Hepatocyte (in vitro differentiated cells): Measurements from ENCODE around the gene HMG20A. TPM values are rescaled to one million over a fixed set of nuclear protein-coding genes. Genes with fewer than 3 reads are reported as not detected.

Experiments used
- DNase-seq: peaks from one replicate; pipeline ENCODE4 v3.0.0-alpha.2; 2016; ENCODE audit warnings: low spot score
- H2AFZ ChIP-seq: fragments of 200-600 bp; sonication (generic); 2 replicates; pipeline ENCODE4 v1.6.0; 2016; ENCODE audit warnings: antibody characterized with exemption, mild to moderate bottlenecking
- H3K27ac ChIP-seq: fragments of 200-600 bp; sonication (generic); 2 replicates; pipeline ENCODE4 v1.5.1; 2016; ENCODE audit warnings: mild to moderate bottlenecking
- H3K27me3 ChIP-seq: fragments of 200-600 bp; sonication (generic); 2 replicates; pipeline ENCODE4 v1.6.1; 2016
- H3K36me3 ChIP-seq: fragments of 200-600 bp; sonication (generic); replicated peaks from 2 replicates; pipeline ENCODE4 v1.5.1; 2016; ENCODE audit warnings: low read depth; ENCODE audit not compliant: insufficient read depth
- H3K4me1 ChIP-seq: fragments of 200-600 bp; sonication (generic); 2 replicates; pipeline ENCODE4 v1.5.1; 2016; ENCODE audit warnings: mild to moderate bottlenecking, moderate library complexity; ENCODE audit not compliant: insufficient read depth
- H3K4me2 ChIP-seq: fragments of 200-600 bp; sonication (generic); 2 replicates; pipeline ENCODE4 v1.6.0; 2016
- H3K4me3 ChIP-seq: fragments of 200-600 bp; sonication (generic); 2 replicates; pipeline ENCODE4 v1.5.1; 2016; ENCODE audit warnings: mild to moderate bottlenecking
- H3K79me2 ChIP-seq: fragments of 200-600 bp; sonication (generic); 2 replicates; pipeline ENCODE4 v1.6.0; 2017; ENCODE audit warnings: mild to moderate bottlenecking
- H3K9me2 ChIP-seq: fragments of 200-600 bp; sonication (generic); replicated peaks from 2 replicates; pipeline ENCODE4 v1.6.0; 2017; ENCODE audit warnings: mild to moderate bottlenecking; ENCODE audit not compliant: insufficient read depth
- H3K9me3 ChIP-seq: fragments of 200-600 bp; sonication (generic); 2 replicates; pipeline ENCODE4 v1.5.1; 2016; ENCODE audit warnings: low read depth, mild to moderate bottlenecking
- H4K20me1 ChIP-seq: fragments of 200-600 bp; sonication (generic); 2 replicates; pipeline ENCODE4 v1.6.0; 2016; ENCODE audit warnings: mild to moderate bottlenecking; ENCODE audit not compliant: insufficient read depth, poor library complexity, severe bottlenecking
- EZH2 ChIP-seq: fragments of 200-600 bp; sonication (generic); IDR thresholded peaks from 2 replicates; pipeline ENCODE4 v1.6.1; 2016; ENCODE audit warnings: antibody characterized with exemption, mild to moderate bottlenecking, borderline replicate concordance
- EZH2phosphoT487 ChIP-seq: fragments of 200-600 bp; sonication (generic); IDR thresholded peaks from one replicate; pipeline ENCODE4 v1.6.1; 2018; ENCODE audit warnings: antibody characterized with exemption, mild to moderate bottlenecking, low read depth, moderate library complexity; ENCODE audit not compliant: unreplicated experiment, severe bottlenecking
- WGBS: methylation state at CpG from one replicate; pipeline ENCODE4 v1.1.6; 2016; ENCODE audit warnings: low lambda C conversion rate; ENCODE audit errors: missing lambda C conversion rate; 5-methylcytosine and 5-hydroxymethylcytosine counted together
- polyA plus RNA-seq: library from polyadenylated mRNA; unstranded; fragments of >200 nt; fragmentation: Nextera tagmentation; extraction: Ambion mirVana; gene quantifications from 2 replicates; pipeline ENCODE4 v1.2.1, GENCODE V29; 2016
- total RNA-seq: library from RNA; depleted of rRNA; stranded (reverse); fragments of >200 nt; gene quantifications from 2 replicates; pipeline ENCODE4 v1.2.3, GENCODE V29; 2014
- TF ChIP-seq, protein P1 (sequence below): fragments of 200-600 bp; sonication (generic); IDR thresholded peaks from 2 replicates; pipeline ENCODE4 v1.5.1; 2016; ENCODE audit warnings: antibody characterized with exemption, mild to moderate bottlenecking; ENCODE audit not compliant: poor library complexity

HMG20A gene
- total and polyA plus RNA-seq, 2 experiments from 2014 or later: 20.3 to 35.0 TPM

GRCh38 chr15:77503240-77503639 is 82.6 kb downstream of the HMG20A start:
- H4K20me1 ChIP-seq: no peaks in the 10 kb centered on the region
- DNase-seq: no peak
- TF ChIP-seq, protein P1, sequence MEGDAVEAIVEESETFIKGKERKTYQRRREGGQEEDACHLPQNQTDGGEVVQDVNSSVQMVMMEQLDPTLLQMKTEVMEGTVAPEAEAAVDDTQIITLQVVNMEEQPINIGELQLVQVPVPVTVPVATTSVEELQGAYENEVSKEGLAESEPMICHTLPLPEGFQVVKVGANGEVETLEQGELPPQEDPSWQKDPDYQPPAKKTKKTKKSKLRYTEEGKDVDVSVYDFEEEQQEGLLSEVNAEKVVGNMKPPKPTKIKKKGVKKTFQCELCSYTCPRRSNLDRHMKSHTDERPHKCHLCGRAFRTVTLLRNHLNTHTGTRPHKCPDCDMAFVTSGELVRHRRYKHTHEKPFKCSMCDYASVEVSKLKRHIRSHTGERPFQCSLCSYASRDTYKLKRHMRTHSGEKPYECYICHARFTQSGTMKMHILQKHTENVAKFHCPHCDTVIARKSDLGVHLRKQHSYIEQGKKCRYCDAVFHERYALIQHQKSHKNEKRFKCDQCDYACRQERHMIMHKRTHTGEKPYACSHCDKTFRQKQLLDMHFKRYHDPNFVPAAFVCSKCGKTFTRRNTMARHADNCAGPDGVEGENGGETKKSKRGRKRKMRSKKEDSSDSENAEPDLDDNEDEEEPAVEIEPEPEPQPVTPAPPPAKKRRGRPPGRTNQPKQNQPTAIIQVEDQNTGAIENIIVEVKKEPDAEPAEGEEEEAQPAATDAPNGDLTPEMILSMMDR: no peak
- TF ChIP-seq EZH2 (no peak), EZH2phosphoT487 (no peak)

DNA sequence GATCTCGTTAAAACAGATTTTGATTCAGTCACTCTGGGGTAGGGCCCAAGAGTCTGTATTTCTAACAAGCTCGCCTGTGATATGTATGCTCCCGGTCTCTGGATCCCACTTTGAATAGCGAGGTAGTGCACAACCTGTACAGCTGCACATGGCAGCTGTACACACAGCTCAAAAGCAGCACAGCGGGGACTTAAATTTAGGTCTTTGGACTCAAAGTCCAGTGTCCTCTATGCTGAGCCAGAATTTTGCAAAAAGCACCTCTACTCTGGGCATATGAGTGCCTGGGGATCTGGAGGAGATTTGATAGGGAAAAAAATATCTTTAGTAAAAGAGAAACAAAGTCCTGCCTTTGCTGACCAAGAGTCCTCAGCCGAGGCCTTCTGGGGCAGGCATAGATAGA is 83.1 kb downstream of the HMG20A start:
- Histone ChIP-seq H4K20me1 (no peaks in the 10 kb centered on the region), H3K4me1 (peaks cover 12% of the 10 kb centered on the region), H3K4me3 (no peak overlapping the region), H3K4me2 (no peak overlapping the region), H3K27me3 (no peaks in the 10 kb centered on the region), H2AFZ (no peak overlapping the region), H3K27ac (no peak overlapping the region), H3K9me3 (no peaks in the 10 kb centered on the region), H3K79me2 (no peaks in the 10 kb centered on the region), H3K9me2 (no peaks in the 10 kb centered on the region), H3K36me3 (no peaks in the 10 kb centered on the region)
- DNase-seq: no peak
- TF ChIP-seq, protein P1: no peak
- TF ChIP-seq EZH2: no peak
- TF ChIP-seq EZH2phosphoT487: no peak
- WGBS: 98% methylated on average over 6 of the region's 6 CpGs

More at GRCh38 chr15:77503240-77503639, 82.6 kb downstream of the HMG20A start:
- Histone ChIP-seq H3K4me3 (no peak overlapping the region), H3K4me1 (peaks cover 17% of the 10 kb centered on the region), H3K4me2 (no peak overlapping the region), H3K9me2 (no peaks in the 10 kb centered on the region), H3K36me3 (no peaks in the 10 kb centered on the region), H3K27ac (no peak overlapping the region), H3K9me3 (no peaks in the 10 kb centered on the region), H2AFZ (no peak overlapping the region), H3K79me2 (no peaks in the 10 kb centered on the region), H3K27me3 (no peaks in the 10 kb centered on the region)

- Histone ChIP-seq H2AFZ (no peak overlapping the region), H3K4me3 (no peak overlapping the region), H3K9me2 (no peaks in the 10 kb centered on the region), H3K36me3 (no peaks in the 10 kb centered on the region), H3K27ac (no peak overlapping the region), H3K4me1 (peaks cover 7% of the 10 kb centered on the region), H3K27me3 (no peaks in the 10 kb centered on the region), H3K79me2 (no peaks in the 10 kb centered on the region), H3K4me2 (no peak overlapping the region), H4K20me1 (no peaks in the 10 kb centered on the region), H3K9me3 (no peaks in the 10 kb centered on the region)
- TF ChIP-seq, protein P1: no peak
- TF ChIP-seq EZH2phosphoT487 (no peak), EZH2 (no peak)
- no peak for DNase-seq
- WGBS: 95% methylated on average over 8 of the region's 8 CpGs
Observed at GRCh38 chr15:77504306-77504705, 83.6 kb downstream of the HMG20A start.

DNA sequence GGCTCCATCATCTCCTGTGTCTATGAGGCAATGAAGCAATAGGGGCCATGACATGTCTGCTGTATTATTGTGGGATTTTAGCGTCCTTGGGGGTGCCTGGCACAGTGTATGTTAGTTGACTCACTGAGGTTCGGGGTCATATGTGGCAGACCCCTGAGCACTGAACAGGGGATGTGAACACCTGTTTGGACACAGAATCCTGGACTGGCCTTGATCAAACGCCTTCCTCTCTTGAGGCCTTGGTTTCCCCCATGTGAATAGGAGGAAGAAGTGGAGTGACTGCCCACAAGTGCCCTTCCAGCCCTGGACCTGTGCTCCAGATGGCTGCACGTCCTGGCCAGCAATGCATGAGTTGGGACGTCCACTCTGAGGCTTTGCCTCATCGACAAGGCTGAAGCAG is 84.2 kb downstream of the HMG20A start:
- Histone ChIP-seq H2AFZ (no peak overlapping the region), H3K4me2 (no peak overlapping the region), H4K20me1 (no peaks in the 10 kb centered on the region), H3K4me3 (no peak overlapping the region), H3K9me3 (no peaks in the 10 kb centered on the region), H3K4me1 (peaks cover 5% of the 10 kb centered on the region), H3K27ac (no peak overlapping the region), H3K27me3 (no peaks in the 10 kb centered on the region), H3K9me2 (no peaks in the 10 kb centered on the region), H3K79me2 (no peaks in the 10 kb centered on the region), H3K36me3 (no peaks in the 10 kb centered on the region)
- TF ChIP-seq, protein P1: no peak
- no peak for TF ChIP-seq EZH2phosphoT487
- TF ChIP-seq EZH2: no peak
- 93% methylated on average over 6 of the region's 6 CpGs for WGBS
- DNase-seq: no peak
